HepG2 (cell line): Measurements from ENCODE around the gene ANKRD39. TPM values are rescaled to one million over a fixed set of nuclear protein-coding genes. Genes with fewer than 3 reads are reported as not detected.

Source experiments
- AKNA ChIP-seq: sonication (generic); formaldehyde crosslinking; IDR thresholded peaks from 2 replicates; pipeline ENCODE4 v1.4.0; 2020; ENCODE audit warnings: missing genetic modification reagents, borderline replicate concordance
- BCLAF1 ChIP-seq: fragments of 450-650 bp; IDR thresholded peaks from 2 replicates; pipeline ENCODE4 v1.6.1; 2017; ENCODE audit warnings: mild to moderate bottlenecking
- FOXA3 ChIP-seq: IDR thresholded peaks from 2 replicates; pipeline ENCODE4 v1.6.1; 2016; ENCODE audit warnings: missing genetic modification reagents, missing compliant biosample characterization
- MNT ChIP-seq: fragments of 450-650 bp; IDR thresholded peaks from 2 replicates; pipeline ENCODE4 v1.6.1; 2016
- NKX3-1 ChIP-seq: sonication (generic); formaldehyde crosslinking; IDR thresholded peaks from 2 replicates; pipeline ENCODE4 v1.5.0; 2020; ENCODE audit warnings: missing genetic modification reagents
- NR1H2 ChIP-seq: sonication (generic); formaldehyde crosslinking; IDR thresholded peaks from 2 replicates; pipeline ENCODE4 v1.8.1; 2022; ENCODE audit warnings: low read depth, missing genetic modification reagents, borderline replicate concordance
- PREB ChIP-seq: sonication (generic); formaldehyde crosslinking; IDR thresholded peaks from 2 replicates; pipeline ENCODE4 v1.4.0; 2020; ENCODE audit warnings: missing genetic modification reagents
- SAP130 ChIP-seq: IDR thresholded peaks from 2 replicates; pipeline ENCODE4 v1.6.1; 2016; ENCODE audit warnings: low read depth
- SOX6 ChIP-seq, 2 experiments: fragments of 450-650 bp in 1 of 2; sonication (generic) in 1 of 2; formaldehyde crosslinking in 1 of 2; IDR thresholded peaks; 2 replicates each; pipeline versions ENCODE4 v1.4.0 to v1.6.1; 2017 to 2020; ENCODE audit warnings: antibody characterized with exemption in 1 of 2, mild to moderate bottlenecking in 1 of 2, missing genetic modification reagents in 1 of 2
- ZBTB33 ChIP-seq: sonication (generic); formaldehyde crosslinking; IDR thresholded peaks from 2 replicates; pipeline ENCODE4 v1.4.0; 2020; ENCODE audit warnings: missing genetic modification reagents
- ZBTB34 ChIP-seq: sonication (generic); formaldehyde crosslinking; IDR thresholded peaks from 2 replicates; pipeline ENCODE4 v1.8.0; 2022; ENCODE audit warnings: mild to moderate bottlenecking, missing genetic modification reagents
- ZNF335 ChIP-seq: sonication (generic); formaldehyde crosslinking; IDR thresholded peaks from 2 replicates; pipeline ENCODE4 v1.4.0; 2020; ENCODE audit warnings: missing genetic modification reagents
- polyA plus RNA-seq, 8 experiments: library from polyadenylated mRNA; depleted of rRNA in 3 of 8; stranded (reverse) in 7 of 8; unstranded in 1 of 8; fragments of >200 nt; fragmentation: Illumina TruSeq in 4 of 8; extraction: Trizol in 4 of 8; gene quantifications; 2 replicates each; pipeline versions ENCODE4 v1.2.1 to v1.2.3, GENCODE V29; 2011 to 2016; ENCODE audit warnings: low read depth in 4 of 8, missing spikeins in 1 of 8, mixed read lengths in 1 of 8; ENCODE audit not compliant: insufficient read depth in 1 of 8
- total RNA-seq, 5 experiments: library from RNA; depleted of rRNA; stranded (reverse); fragments of >200 nt; fragmentation: Illumina TruSeq; extraction: Trizol; gene quantifications; 2 replicates each; pipeline ENCODE4 v1.2.3, GENCODE V29; 2016; ENCODE audit warnings: low read depth in 1 of 5

ANKRD39 gene
- total and polyA plus RNA-seq, 2 of the 13 experiments (the other 11 are each of a cell fraction or from before 2014, with no cell fraction given), result 23.2 to 24.8 TPM

GRCh38 chr2:96815326-96816126 lies 42.3 kb downstream of the ANKRD39 start (continued):
- TF ChIP-seq AKNA (CRISPR knock-in tag) (no peak), BCLAF1 (no peak), PREB (CRISPR knock-in tag) (no peak), ZBTB33 (CRISPR knock-in tag) (no peak), SAP130 (no peak; the same call in 1 of the 2 replicates), SOX6 (IDR thresholded peaks at IDR 0.05) (no peak), SOX6 (CRISPR knock-in tag; IDR thresholded peaks at IDR 0.05) (no peak), NKX3-1 (peak; percentile 31; the same call in 1 of the 2 replicates), ZBTB34 (CRISPR knock-in tag) (no peak), MNT (no peak), FOXA3 (CRISPR knock-in tag) (no peak), ZNF335 (no peak), NR1H2 (CRISPR knock-in tag) (0 out of 2 replicates have a peak, but pooled peaks have one; percentile 56)
